A204.1 (cell line): ENCODE measurements around the gene ALDH3B2.

ENCODE experiments used
- FAIRE-seq: peaks from 2 replicates; lab custom pipeline; 2012; peaks lifted over from hg19 to GRCh38; lab: Jason Lieb, UNC

Gene ALDH3B2

GRCh38 chr11:67613960-67614715, 60.3 kb downstream of the ALDH3B2 start:
- no peak for FAIRE-seq

GRCh38 chr11:67613313-67613959, 61.0 kb downstream of the ALDH3B2 start:
- no peak for FAIRE-seq

GRCh38 chr11:67612751-67613150, 61.7 kb downstream of the ALDH3B2 start:
- FAIRE-seq: no peak
